ENCODE data around the gene MASP1. TPM values are rescaled to one million over a fixed set of nuclear protein-coding genes. Genes with fewer than 3 reads are reported as not detected.

Gene MASP1
- total RNA-seq, 6 experiments from 2014 or later: 84.6 to 146 (median 114) TPM

DNA sequence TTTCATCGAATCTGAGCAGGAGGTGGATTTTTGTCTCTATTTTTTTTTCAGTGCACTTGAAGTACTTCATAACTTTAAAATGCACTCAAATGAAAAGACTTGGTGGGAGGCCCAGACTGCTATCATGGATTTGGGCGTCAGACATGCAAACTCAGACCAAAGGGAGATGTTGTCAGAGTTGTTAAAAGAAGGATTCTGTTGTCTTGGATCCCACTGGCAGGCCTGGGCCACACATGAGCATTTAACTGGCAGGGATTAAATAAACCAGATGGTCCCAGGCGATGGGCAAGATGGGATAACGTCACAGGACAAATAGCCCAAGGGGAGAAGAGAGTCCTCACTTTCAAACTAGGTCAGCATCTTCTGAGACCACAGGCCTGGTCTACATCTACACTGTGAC, 78.8 kb downstream of the MASP1 start:
- WGBS (ENCODE audit: insufficient coverage, low coverage, low lambda C conversion rate, missing lambda C conversion rate): 67% methylated on average over 4 of the region's 4 CpGs
- intact Hi-C loops (cut with DNase I): loop anchor here in 1 of 2 donors (10.0 kb wide), 2 partner anchors 102 to 392 kb away; no protein-coding TSS in a partner anchor
- H3K27ac ChIP-seq: no peak overlapping the region

DNA sequence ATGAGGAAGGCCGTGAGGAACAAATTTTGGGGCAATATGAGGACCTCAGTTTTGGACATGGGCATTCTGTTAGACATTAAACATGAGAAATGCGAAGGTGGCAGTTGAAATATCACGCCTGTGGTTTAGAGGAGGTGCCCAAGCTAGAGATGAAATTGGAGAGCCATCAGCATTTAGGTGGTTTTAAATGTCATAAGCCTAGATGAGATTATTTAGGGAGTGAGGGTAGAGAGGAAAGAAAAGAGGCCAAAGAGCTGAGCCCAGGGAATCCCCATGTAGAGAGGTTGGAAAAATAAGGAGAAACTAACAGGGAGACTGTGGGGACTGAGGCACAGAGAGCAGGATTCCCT, 79.4 kb downstream of the MASP1 start:
- ATAC-seq: no peak

More for the DNA sequence above, 78.8 kb downstream of the MASP1 start:
- no peak for DNase-seq
- Histone ChIP-seq H3K4me3 (no peak overlapping the region), H3K27me3 (no peaks in the 10 kb centered on the region), H3K9me3 (no peaks in the 10 kb centered on the region), H3K4me1 (no peaks in the 10 kb centered on the region), H3K36me3 (no peaks in the 10 kb centered on the region)
- TF ChIP-seq, protein P1, sequence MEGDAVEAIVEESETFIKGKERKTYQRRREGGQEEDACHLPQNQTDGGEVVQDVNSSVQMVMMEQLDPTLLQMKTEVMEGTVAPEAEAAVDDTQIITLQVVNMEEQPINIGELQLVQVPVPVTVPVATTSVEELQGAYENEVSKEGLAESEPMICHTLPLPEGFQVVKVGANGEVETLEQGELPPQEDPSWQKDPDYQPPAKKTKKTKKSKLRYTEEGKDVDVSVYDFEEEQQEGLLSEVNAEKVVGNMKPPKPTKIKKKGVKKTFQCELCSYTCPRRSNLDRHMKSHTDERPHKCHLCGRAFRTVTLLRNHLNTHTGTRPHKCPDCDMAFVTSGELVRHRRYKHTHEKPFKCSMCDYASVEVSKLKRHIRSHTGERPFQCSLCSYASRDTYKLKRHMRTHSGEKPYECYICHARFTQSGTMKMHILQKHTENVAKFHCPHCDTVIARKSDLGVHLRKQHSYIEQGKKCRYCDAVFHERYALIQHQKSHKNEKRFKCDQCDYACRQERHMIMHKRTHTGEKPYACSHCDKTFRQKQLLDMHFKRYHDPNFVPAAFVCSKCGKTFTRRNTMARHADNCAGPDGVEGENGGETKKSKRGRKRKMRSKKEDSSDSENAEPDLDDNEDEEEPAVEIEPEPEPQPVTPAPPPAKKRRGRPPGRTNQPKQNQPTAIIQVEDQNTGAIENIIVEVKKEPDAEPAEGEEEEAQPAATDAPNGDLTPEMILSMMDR (IDR thresholded peaks at IDR 0.05): no peak
- no peak for TF ChIP-seq POLR2A (IDR thresholded peaks at IDR 0.05)
- no peak for ATAC-seq

DNA sequence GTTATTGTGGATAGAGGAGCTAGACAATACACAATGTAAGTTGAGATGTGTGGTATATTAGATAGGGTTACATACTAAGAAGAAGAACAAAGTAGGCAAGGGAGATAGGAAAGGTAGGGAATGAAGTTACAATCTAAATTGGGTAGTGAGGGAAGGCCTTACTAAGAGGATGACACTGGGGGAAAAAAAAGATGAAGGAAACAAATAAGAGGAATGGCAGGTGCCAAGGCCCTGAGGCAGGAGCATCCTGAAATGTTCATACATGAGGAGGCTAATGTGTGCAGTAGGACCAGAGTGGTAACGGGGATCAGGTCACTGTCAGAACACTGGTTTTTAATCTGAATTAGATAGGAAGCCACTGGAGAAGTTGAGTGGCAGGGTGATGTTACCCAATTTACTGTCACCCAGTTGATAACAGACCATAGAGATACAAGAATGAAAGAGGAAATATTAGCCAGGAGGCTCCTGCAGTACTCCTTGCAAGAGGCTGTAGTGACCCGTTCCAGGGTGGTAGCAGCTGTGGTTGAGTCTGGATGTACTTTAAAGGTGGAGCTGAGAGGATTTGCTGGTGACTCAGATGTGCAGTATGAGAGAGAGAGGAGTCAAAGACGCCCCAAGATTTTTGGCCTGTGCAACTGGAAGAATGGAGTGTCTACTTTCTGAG, 79.9 kb downstream of the MASP1 start:
- H3K4me1 ChIP-seq: no peaks in the 10 kb centered on the region
- DNase-seq (no peak), ATAC-seq (no peak)
- H3K4me3 ChIP-seq: no peak overlapping the region
- WGBS (ENCODE audit: insufficient coverage, low coverage, low lambda C conversion rate, missing lambda C conversion rate): 58% methylated on average over 3 of the region's 3 CpGs
- H3K27me3 ChIP-seq: no peaks in the 10 kb centered on the region
- TF ChIP-seq POLR2A (IDR thresholded peaks at IDR 0.05): no peak
- TF ChIP-seq, protein P1 (IDR thresholded peaks at IDR 0.05): no peak
- no peak overlapping the region for H3K27ac ChIP-seq
- no peaks in the 10 kb centered on the region for H3K9me3 ChIP-seq
- H3K36me3 ChIP-seq: no peaks in the 10 kb centered on the region
- intact Hi-C loops (cut with DNase I): loop anchor here in 1 of 2 donors (10.0 kb wide), 2 partner anchors 103 to 393 kb away; no protein-coding TSS in a partner anchor

More for the DNA sequence above, 79.4 kb downstream of the MASP1 start:
- TF ChIP-seq, protein P1 (IDR thresholded peaks at IDR 0.05): no peak
- TF ChIP-seq POLR2A (IDR thresholded peaks at IDR 0.05): no peak
- Histone ChIP-seq H3K27ac (no peak overlapping the region), H3K9me3 (no peaks in the 10 kb centered on the region), H3K4me3 (no peak overlapping the region), H3K27me3 (no peaks in the 10 kb centered on the region), H3K4me1 (no peaks in the 10 kb centered on the region), H3K36me3 (no peaks in the 10 kb centered on the region)
- intact Hi-C loops (cut with DNase I): loop anchor here in 1 of 2 donors (10.0 kb wide), 2 partner anchors 103 to 393 kb away; no protein-coding TSS in a partner anchor
- no peak for DNase-seq
- WGBS (ENCODE audit: insufficient coverage, low coverage, low lambda C conversion rate, missing lambda C conversion rate): 79% methylated on average over 3 of the region's 3 CpGs

- TF ChIP-seq, protein P1 (IDR thresholded peaks at IDR 0.05): no peak
- TF ChIP-seq POLR2A (IDR thresholded peaks at IDR 0.05): no peak
- Histone ChIP-seq H3K27me3 (no peaks in the 10 kb centered on the region), H3K36me3 (no peaks in the 10 kb centered on the region), H3K27ac (peak overlapping the region in 1 of 3 donors; percentile 20), H3K4me3 (no peak overlapping the region), H3K4me1 (no peaks in the 10 kb centered on the region), H3K9me3 (no peaks in the 10 kb centered on the region)
- DNase-seq: no peak
- 55% methylated on average over 5 of the region's 6 CpGs for WGBS (ENCODE audit: insufficient coverage, low coverage, low lambda C conversion rate, missing lambda C conversion rate)
- peak in 1 of 4 donors; percentile 18 for ATAC-seq
- intact Hi-C loops (cut with DNase I): loop anchor here in 1 of 2 donors (10.0 kb wide), 2 partner anchors 104 to 394 kb away; no protein-coding TSS in a partner anchor
Observed at GRCh38 chr3:187210545-187211327, 80.8 kb downstream of the MASP1 start.
